Panc1 (cell line): Measurements from ENCODE around the gene DDX24. TPM values are rescaled to one million over a fixed set of nuclear protein-coding genes. Genes with fewer than 3 reads are reported as not detected.

Experiments used
- ATAC-seq: fragments of 200-7000 bp; cut with Tn5 transposase; 2 replicates; pipeline ENCODE4 v1.9.1; 2020; ENCODE audit warnings: mild to moderate bottlenecking, moderate library complexity
- BruUV-seq: library from RNA; stranded (reverse); fragments of 400-500 nt; replicated peaks from 2 replicates; lab custom pipeline; 2021; lab: Mats Ljungman, UMichigan
- CTCF ChIA-PET: fragments of 300-600 bp; sonication (Branson Sonifier 250); formaldehyde crosslinking; loops from one replicate; lab custom pipeline; 2022; ENCODE audit warnings: antibody characterized with exemption; lab: Charles Lee
- POLR2A ChIA-PET: fragments of 300-600 bp; sonication (Branson Sonifier 250); formaldehyde crosslinking; loops from one replicate; lab custom pipeline; 2022; ENCODE audit warnings: antibody characterized with exemption; lab: Charles Lee
- DNase-seq: peaks from one replicate; pipeline ENCODE4 v3.0.0-alpha.2; 2010; ENCODE audit warnings: low read depth, low spot score
- H3K27ac ChIP-seq: 2 replicates; pipeline ENCODE4 v1.5.1; 2011; ENCODE audit warnings: mild to moderate bottlenecking, low read length, inconsistent platforms
- H3K27me3 ChIP-seq: fragments of 200-500 bp; sonication (Bioruptor generic); 2 replicates; pipeline ENCODE4 v1.6.0; 2014; ENCODE audit warnings: low read length, inconsistent platforms; ENCODE audit not compliant: control insufficient read depth, insufficient read depth
- H3K36me3 ChIP-seq: fragments of 200-500 bp; sonication (Bioruptor generic); 2 replicates; pipeline ENCODE4 v1.5.1; 2014; ENCODE audit warnings: inconsistent platforms, mild to moderate bottlenecking, low read length, moderate library complexity; ENCODE audit not compliant: control insufficient read depth, insufficient read depth
- H3K4me1 ChIP-seq: 2 replicates; pipeline ENCODE4 v1.5.1; 2011; ENCODE audit warnings: inconsistent platforms, mild to moderate bottlenecking, low read length, moderate library complexity; ENCODE audit not compliant: control insufficient read depth, insufficient read depth
- H3K4me3 ChIP-seq, 2 experiments: 2 replicates each; pipeline ENCODE4 v1.5.1; 2011 to 2012; ENCODE audit warnings: low read depth in 2 of 2, low read length in 2 of 2, mild to moderate bottlenecking in 2 of 2, inconsistent platforms in 1 of 2, moderate library complexity in 1 of 2
- H3K9me3 ChIP-seq: fragments of 200-500 bp; sonication (Bioruptor generic); 2 replicates; pipeline ENCODE4 v1.5.1; 2014; ENCODE audit warnings: low read depth, mild to moderate bottlenecking, inconsistent platforms, low read length, moderate library complexity; ENCODE audit not compliant: control insufficient read depth, insufficient read depth
- POLR2AphosphoS5 ChIP-seq: IDR thresholded peaks from 2 replicates; pipeline ENCODE4 v1.6.1; 2012; ENCODE audit warnings: mild to moderate bottlenecking, low read depth, low read length, moderate library complexity
- REST ChIP-seq, 2 experiments: IDR thresholded peaks; 2 replicates each; pipeline ENCODE4 v1.6.1; 2011 to 2012; ENCODE audit warnings: low read depth in 2 of 2, control low read depth in 1 of 2, low read length in 1 of 2, mild to moderate bottlenecking in 1 of 2, moderate library complexity in 1 of 2; ENCODE audit not compliant: insufficient read depth in 1 of 2
- SIN3A ChIP-seq: IDR thresholded peaks from 2 replicates; pipeline ENCODE4 v1.6.1; 2012; ENCODE audit warnings: low read depth, mild to moderate bottlenecking, low read length, moderate library complexity, borderline replicate concordance; ENCODE audit not compliant: insufficient read depth
- TCF7L2 ChIP-seq: IDR thresholded peaks from 2 replicates; pipeline ENCODE4 v1.6.1; 2011; ENCODE audit warnings: mild to moderate bottlenecking, low read depth, low read length, inconsistent platforms
- in situ Hi-C: cut with HindIII; loops from 2 replicates; pipeline ENCODE4 v1.10.0; 2016; ENCODE audit warnings: low sequenced_read_pairs, low pct_unique_long_range_greater_than_20kb
- intact Hi-C: fragments of 100-400 bp; cut with micrococcal nuclease; formaldehyde crosslinking; loops from one replicate; pipeline ENCODE4 v1.10.0; 2022; ENCODE audit not compliant: unreplicated experiment
- total RNA-seq: library from RNA; stranded (reverse); gene quantifications from one replicate; pipeline ENCODE4 v1.2.1, GENCODE V29; 2021; ENCODE audit not compliant: unreplicated experiment
- TF ChIP-seq, protein P1 (sequence below): fragments of 450-650 bp; IDR thresholded peaks from 2 replicates; pipeline ENCODE4 v1.5.1; 2017; ENCODE audit warnings: mild to moderate bottlenecking

The DDX24 gene
- total RNA-seq, 1 experiment from 2014 or later: 103 TPM

- no TSS peak for BruUV-seq
Measured at GRCh38 chr14:94110552-94111181, 29.7 kb upstream of the DDX24 start, which contains the start of gene IFI27. Gene IFI27 (plus strand): TSS chr14:94110736.

GRCh38 chr14:94109915-94110250 lies 28.9 kb upstream of the DDX24 start:
- ChIA-PET CTCF (no interaction called here), POLR2A (no interaction called here)
- no peaks in the 10 kb centered on the region for H3K4me1 ChIP-seq
- no peaks in the 10 kb centered on the region for H3K27me3 ChIP-seq
- TF ChIP-seq, protein P1, sequence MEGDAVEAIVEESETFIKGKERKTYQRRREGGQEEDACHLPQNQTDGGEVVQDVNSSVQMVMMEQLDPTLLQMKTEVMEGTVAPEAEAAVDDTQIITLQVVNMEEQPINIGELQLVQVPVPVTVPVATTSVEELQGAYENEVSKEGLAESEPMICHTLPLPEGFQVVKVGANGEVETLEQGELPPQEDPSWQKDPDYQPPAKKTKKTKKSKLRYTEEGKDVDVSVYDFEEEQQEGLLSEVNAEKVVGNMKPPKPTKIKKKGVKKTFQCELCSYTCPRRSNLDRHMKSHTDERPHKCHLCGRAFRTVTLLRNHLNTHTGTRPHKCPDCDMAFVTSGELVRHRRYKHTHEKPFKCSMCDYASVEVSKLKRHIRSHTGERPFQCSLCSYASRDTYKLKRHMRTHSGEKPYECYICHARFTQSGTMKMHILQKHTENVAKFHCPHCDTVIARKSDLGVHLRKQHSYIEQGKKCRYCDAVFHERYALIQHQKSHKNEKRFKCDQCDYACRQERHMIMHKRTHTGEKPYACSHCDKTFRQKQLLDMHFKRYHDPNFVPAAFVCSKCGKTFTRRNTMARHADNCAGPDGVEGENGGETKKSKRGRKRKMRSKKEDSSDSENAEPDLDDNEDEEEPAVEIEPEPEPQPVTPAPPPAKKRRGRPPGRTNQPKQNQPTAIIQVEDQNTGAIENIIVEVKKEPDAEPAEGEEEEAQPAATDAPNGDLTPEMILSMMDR: no peak
- TF ChIP-seq TCF7L2 (no peak), REST (IDR thresholded peaks at IDR 0.05; ENCODE audit: insufficient read depth in 1 of 2, low read depth in 2 of 2, low read length in 1 of 2) (no peak), POLR2AphosphoS5 (no peak), SIN3A (no peak)
- no peak for DNase-seq
- no peaks in the 10 kb centered on the region for H3K9me3 ChIP-seq
- in situ Hi-C loops: no loop called here
- BruUV-seq: no TSS peak
- ATAC-seq: no peak
- no peaks in the 10 kb centered on the region; the same call in 1 of the 2 replicates for H3K36me3 ChIP-seq
- no peak overlapping the region for H3K27ac ChIP-seq
- intact Hi-C loops: no loop called here
- no peak overlapping the region for H3K4me3 ChIP-seq

More at GRCh38 chr14:94110552-94111181, 29.7 kb upstream of the DDX24 start, which contains the start of gene IFI27:
- intact Hi-C loops (no loop called here), in situ Hi-C loops (no loop called here)
- CTCF ChIA-PET: no interaction called here
- Histone ChIP-seq H3K4me1 (no peaks in the 10 kb centered on the region), H3K36me3 (no peaks in the 10 kb centered on the region; the same call in 1 of the 2 replicates), H3K27ac (no peak within 1 kb of the TSS), H3K9me3 (no peaks in the 10 kb centered on the region), H3K27me3 (no peaks in the 10 kb centered on the region), H3K4me3 (no peak within 1 kb of the TSS)
- POLR2A ChIA-PET: no interaction called here
- TF ChIP-seq POLR2AphosphoS5 (no peak), REST (IDR thresholded peaks at IDR 0.05; ENCODE audit: insufficient read depth in 1 of 2, low read depth in 2 of 2, low read length in 1 of 2) (no peak), TCF7L2 (no peak), SIN3A (no peak)
- TF ChIP-seq, protein P1: no peak
- ATAC-seq: no peak
- DNase-seq: no peak
